Smooth muscle cell (in vitro differentiated cells): ENCODE data around the gene BCO1. TPM values are rescaled to one million over a fixed set of nuclear protein-coding genes. Genes with fewer than 3 reads are reported as not detected.
A peak's percentile ranks its signal among the peaks of the same experiment; 100 is the strongest.

ENCODE experiments used
- DNase-seq: peaks from one replicate; lab custom pipeline; 2025; ENCODE audit not compliant: unreplicated experiment; lab: John Stamatoyannopoulos, UW
- H2AFZ ChIP-seq: fragments of 200-600 bp; sonication (generic); 2 replicates; pipeline ENCODE4 v1.6.0; 2016; ENCODE audit warnings: antibody characterized with exemption, low read depth, mild to moderate bottlenecking
- H3F3A ChIP-seq: fragments of 200-600 bp; sonication (generic); 2 replicates; pipeline ENCODE4 v1.6.0; 2017; ENCODE audit warnings: antibody characterized with exemption, low read depth
- H3K27ac ChIP-seq: fragments of 200-600 bp; sonication (generic); 2 replicates; pipeline ENCODE4 v1.5.1; 2016; ENCODE audit warnings: low read depth, mild to moderate bottlenecking
- H3K27me3 ChIP-seq: fragments of 200-600 bp; sonication (generic); 2 replicates; pipeline ENCODE4 v1.6.1; 2016; ENCODE audit warnings: low read depth, mild to moderate bottlenecking
- H3K36me3 ChIP-seq: fragments of 200-600 bp; sonication (generic); 2 replicates; pipeline ENCODE4 v1.5.1; 2016; ENCODE audit warnings: low read depth
- H3K4me1 ChIP-seq: fragments of 200-600 bp; sonication (generic); 2 replicates; pipeline ENCODE4 v1.5.1; 2016; ENCODE audit warnings: low read depth
- H3K4me2 ChIP-seq: fragments of 200-600 bp; sonication (generic); 2 replicates; pipeline ENCODE4 v1.6.0; 2016; ENCODE audit warnings: mild to moderate bottlenecking
- H3K4me3 ChIP-seq: fragments of 200-600 bp; sonication (generic); 2 replicates; pipeline ENCODE4 v1.5.1; 2016; ENCODE audit warnings: mild to moderate bottlenecking
- H3K79me2 ChIP-seq: fragments of 200-600 bp; sonication (generic); 2 replicates; pipeline ENCODE4 v1.6.0; 2016; ENCODE audit warnings: low read depth, mild to moderate bottlenecking
- H3K9ac ChIP-seq: fragments of 200-600 bp; sonication (generic); 2 replicates; pipeline ENCODE4 v1.6.0; 2016; ENCODE audit warnings: low read depth
- H3K9me3 ChIP-seq: fragments of 200-600 bp; sonication (generic); replicated peaks from 2 replicates; pipeline ENCODE4 v1.5.1; 2016; ENCODE audit warnings: low read depth
- H4K20me1 ChIP-seq: fragments of 200-600 bp; sonication (generic); 2 replicates; pipeline ENCODE4 v1.6.0; 2016; ENCODE audit warnings: low read depth
- CTCF ChIP-seq: fragments of 200-600 bp; sonication (generic); IDR thresholded peaks from 2 replicates; pipeline ENCODE4 v1.5.1; 2017; ENCODE audit warnings: borderline replicate concordance, mild to moderate bottlenecking, antibody characterized with exemption; ENCODE audit not compliant: insufficient read depth, poor library complexity, severe bottlenecking
- WGBS: methylation state at CpG from one replicate; pipeline ENCODE4 v1.1.7; 2016; ENCODE audit warnings: low lambda C conversion rate; 5-methylcytosine and 5-hydroxymethylcytosine counted together
- polyA plus RNA-seq: library from polyadenylated mRNA; unstranded; fragments of >200 nt; fragmentation: Nextera tagmentation; extraction: Ambion mirVana; gene quantifications from 2 replicates; pipeline ENCODE4 v1.2.1, GENCODE V29; 2016
- total RNA-seq: library from RNA; depleted of rRNA; stranded (reverse); fragments of >200 nt; gene quantifications from 2 replicates; pipeline ENCODE4 v1.2.3, GENCODE V29; 2014

The BCO1 gene
- total and polyA plus RNA-seq, 2 experiments from 2014 or later, result not detected

GRCh38 chr16:81327447-81328196 lies 89.1 kb downstream of the BCO1 start:
- H3F3A ChIP-seq, result no peaks in the 10 kb centered on the region
- no peaks in the 10 kb centered on the region for H3K36me3 ChIP-seq
- H3K9ac ChIP-seq, result no peak overlapping the region
- peaks cover 38% of the 10 kb centered on the region for H3K79me2 ChIP-seq
- H2AFZ ChIP-seq, result no peak overlapping the region
- no peaks in the 10 kb centered on the region for H3K4me1 ChIP-seq
- no peak overlapping the region for H3K4me2 ChIP-seq
- peaks cover 90% of the 10 kb centered on the region for H4K20me1 ChIP-seq
- TF ChIP-seq CTCF, result no peak
- H3K9me3 ChIP-seq, result no peaks in the 10 kb centered on the region
- no peak overlapping the region for H3K4me3 ChIP-seq
- no peak for DNase-seq
- peak overlapping the region; percentile 9 for H3K27ac ChIP-seq
- WGBS, result 78% methylated on average over 8 of the region's 8 CpGs
- no peaks in the 10 kb centered on the region for H3K27me3 ChIP-seq

GRCh38 chr16:81329947-81330346 lies 91.5 kb downstream of the BCO1 start:
- no peak for DNase-seq
- TF ChIP-seq CTCF, result no peak
- no peaks in the 10 kb centered on the region for H3F3A ChIP-seq
- WGBS, result 90% methylated on average over 5 of the region's 5 CpGs
- no peak overlapping the region for H3K9ac ChIP-seq
- H4K20me1 ChIP-seq, result peaks cover 85% of the 10 kb centered on the region
- no peak overlapping the region for H3K4me3 ChIP-seq
- peaks cover 22% of the 10 kb centered on the region for H3K79me2 ChIP-seq
- H2AFZ ChIP-seq, result no peak overlapping the region
- H3K4me1 ChIP-seq, result no peaks in the 10 kb centered on the region
- H3K27me3 ChIP-seq, result no peaks in the 10 kb centered on the region
- no peaks in the 10 kb centered on the region for H3K36me3 ChIP-seq
- no peak overlapping the region for H3K4me2 ChIP-seq
- H3K27ac ChIP-seq, result no peak overlapping the region
- H3K9me3 ChIP-seq, result no peaks in the 10 kb centered on the region

- no peak for TF ChIP-seq CTCF
Observed at GRCh38 chr16:81333356-81333755, 94.9 kb downstream of the BCO1 start.

GRCh38 chr16:81335669-81336068 lies 97.2 kb downstream of the BCO1 start:
- no peak overlapping the region for H3K4me3 ChIP-seq
- H3K9me3 ChIP-seq, result no peaks in the 10 kb centered on the region
- TF ChIP-seq CTCF, result no peak
- H3K4me2 ChIP-seq, result no peak overlapping the region
- H3K36me3 ChIP-seq, result no peaks in the 10 kb centered on the region
- peaks cover 64% of the 10 kb centered on the region for H4K20me1 ChIP-seq
- H3K79me2 ChIP-seq, result peaks cover 40% of the 10 kb centered on the region
- no peak overlapping the region for H3K27ac ChIP-seq
- no peak overlapping the region for H2AFZ ChIP-seq
- no peaks in the 10 kb centered on the region for H3F3A ChIP-seq
- DNase-seq, result no peak
- H3K4me1 ChIP-seq, result no peaks in the 10 kb centered on the region
- H3K27me3 ChIP-seq, result no peaks in the 10 kb centered on the region
- no peak overlapping the region for H3K9ac ChIP-seq
- WGBS, result 91% methylated on average over 6 of the region's 6 CpGs

More at GRCh38 chr16:81333356-81333755, 94.9 kb downstream of the BCO1 start:
- Histone ChIP-seq H3K9me3 (no peaks in the 10 kb centered on the region), H3K9ac (no peak overlapping the region), H3F3A (no peaks in the 10 kb centered on the region), H3K4me2 (no peak overlapping the region), H3K79me2 (peaks cover 31% of the 10 kb centered on the region), H3K4me1 (no peaks in the 10 kb centered on the region), H3K27me3 (no peaks in the 10 kb centered on the region), H3K36me3 (no peaks in the 10 kb centered on the region), H4K20me1 (peaks cover 82% of the 10 kb centered on the region), H2AFZ (no peak overlapping the region), H3K27ac (no peak overlapping the region), H3K4me3 (no peak overlapping the region)
- DNase-seq, result no peak
- 96% methylated on average over 3 of the region's 3 CpGs for WGBS
